ENCODE data around the gene POP5. TPM values are rescaled to one million over a fixed set of nuclear protein-coding genes. Genes with fewer than 3 reads are reported as not detected.
"Not testable (repeated sequence)": the region's sequence is repeated elsewhere in the genome, so short reads cannot be mapped to it uniquely, and the experiment has no call there.

The POP5 gene
- 10 to 100 TPM; 19.6 to 28.9 TPM for total RNA-seq
- long read RNA-seq, donor 1, partial matches to known transcripts: 0 of 7 reads
- long read RNA-seq, donor 1, other reads (novel, unspliced or antisense): 0 of 7 reads
- long read RNA-seq, donor 2, transcript POP5-202 (5 exons, 801 nt): major isoform, 8 of 16 reads
- long read RNA-seq, donor 2, partial matches to known transcripts: 0 of 16 reads
- long read RNA-seq, donor 2, other reads (novel, unspliced or antisense): 2 of 16 reads

DNA sequence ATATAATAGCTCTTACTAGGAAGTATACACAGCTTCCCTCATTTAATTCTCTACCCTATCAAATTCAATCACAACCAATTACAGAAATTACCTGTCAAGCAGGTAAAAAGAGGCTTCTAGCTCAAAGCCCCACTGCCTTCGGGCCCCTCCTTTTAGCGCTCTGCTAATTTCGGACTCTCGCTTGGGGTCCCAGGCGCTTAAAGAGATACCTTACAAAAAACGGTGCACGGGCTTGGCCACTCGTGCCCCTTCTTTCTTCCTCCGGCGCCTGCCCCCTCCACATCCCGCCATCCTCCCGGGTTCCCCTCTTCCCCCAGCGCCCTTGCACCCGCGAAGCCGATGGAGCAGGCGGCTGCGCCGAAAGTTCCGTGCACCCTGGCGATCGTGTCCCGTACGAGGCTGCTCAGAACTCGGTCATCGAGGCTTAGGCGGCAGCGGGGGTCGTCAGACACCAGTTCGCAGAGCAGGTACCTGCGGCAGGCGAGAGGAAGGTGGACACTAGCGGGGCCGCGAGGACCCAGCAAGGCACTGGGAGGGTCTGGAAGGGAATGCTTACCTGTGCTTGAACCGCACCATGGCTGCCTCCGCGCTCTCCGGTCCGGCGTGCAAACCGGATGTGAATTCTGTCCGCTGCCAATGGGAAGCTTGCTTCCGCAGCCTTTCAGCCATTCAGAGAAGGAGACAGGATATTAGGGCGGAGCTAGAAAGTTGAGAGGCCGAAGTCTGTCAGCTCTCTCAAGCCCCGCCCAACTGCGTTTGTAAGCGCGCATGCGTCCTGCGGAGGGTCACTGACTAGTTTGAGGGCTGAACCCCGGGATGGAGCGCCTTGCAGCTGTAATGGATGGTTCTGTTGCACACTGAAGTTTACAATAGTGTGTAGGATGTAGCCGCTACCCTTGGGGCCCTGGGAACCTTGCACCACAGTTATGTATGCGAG lies at the start of gene POP5:
TSS of gene POP5 (minus strand) at position 616 of the 937 bp plus-strand sequence. CDS start at position 576, 40 bp downstream.
- intact Hi-C loops (cut with DNase I): loop anchor here (5.0 kb wide), 4 partner anchors 66 to 526 kb away; partner anchors contain the start of gene UNC119B (in 1 of the 2)
- DNase-seq (ENCODE audit: low spot score): peak; percentile 98

DNA sequence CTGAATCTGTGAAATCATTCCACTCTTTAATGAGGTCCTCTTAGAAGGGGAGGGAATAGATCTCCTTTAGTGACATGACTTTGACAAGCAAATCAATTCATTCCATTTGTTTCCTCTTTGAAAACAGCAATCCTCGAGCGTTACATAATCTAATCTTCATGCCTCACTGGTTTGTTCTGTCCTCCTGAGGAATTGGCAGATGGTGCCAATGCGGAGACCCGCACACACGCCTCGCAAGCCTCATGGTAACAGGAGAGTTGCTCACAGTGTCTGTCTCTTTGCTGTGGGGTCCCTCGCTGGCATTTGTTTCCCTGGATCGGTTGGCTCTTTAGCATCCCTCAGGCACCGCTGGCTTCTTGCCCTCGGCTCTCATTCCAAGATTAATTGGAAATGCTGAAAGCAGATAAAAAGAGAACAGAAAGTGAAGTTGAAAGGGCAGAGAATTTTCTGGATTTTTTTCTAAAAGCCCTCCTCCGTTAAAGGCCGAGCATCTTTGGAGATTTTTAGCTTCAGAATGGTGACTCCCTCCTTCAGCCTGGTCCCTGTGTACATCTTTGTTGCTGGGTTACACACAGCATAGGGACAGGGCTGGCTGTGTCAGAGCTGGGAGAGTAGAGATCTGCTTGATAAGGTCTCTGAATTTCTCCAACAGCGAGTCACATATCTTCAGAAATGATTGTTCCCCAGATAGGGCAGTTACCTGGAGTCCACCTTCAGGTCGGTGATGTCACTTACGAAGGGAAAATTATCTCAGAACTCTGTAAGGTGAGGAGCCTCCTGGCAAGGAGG lies 49.1 kb upstream of the POP5 start:
- intact Hi-C loops (cut with DNase I): no loop called here
- no peak for DNase-seq (ENCODE audit: low spot score)

- intact Hi-C loops (cut with DNase I): no loop called here
- no peak for DNase-seq (ENCODE audit: low spot score)
Measured at GRCh38 chr12:120628919-120629318, 47.7 kb upstream of the POP5 start.

DNA sequence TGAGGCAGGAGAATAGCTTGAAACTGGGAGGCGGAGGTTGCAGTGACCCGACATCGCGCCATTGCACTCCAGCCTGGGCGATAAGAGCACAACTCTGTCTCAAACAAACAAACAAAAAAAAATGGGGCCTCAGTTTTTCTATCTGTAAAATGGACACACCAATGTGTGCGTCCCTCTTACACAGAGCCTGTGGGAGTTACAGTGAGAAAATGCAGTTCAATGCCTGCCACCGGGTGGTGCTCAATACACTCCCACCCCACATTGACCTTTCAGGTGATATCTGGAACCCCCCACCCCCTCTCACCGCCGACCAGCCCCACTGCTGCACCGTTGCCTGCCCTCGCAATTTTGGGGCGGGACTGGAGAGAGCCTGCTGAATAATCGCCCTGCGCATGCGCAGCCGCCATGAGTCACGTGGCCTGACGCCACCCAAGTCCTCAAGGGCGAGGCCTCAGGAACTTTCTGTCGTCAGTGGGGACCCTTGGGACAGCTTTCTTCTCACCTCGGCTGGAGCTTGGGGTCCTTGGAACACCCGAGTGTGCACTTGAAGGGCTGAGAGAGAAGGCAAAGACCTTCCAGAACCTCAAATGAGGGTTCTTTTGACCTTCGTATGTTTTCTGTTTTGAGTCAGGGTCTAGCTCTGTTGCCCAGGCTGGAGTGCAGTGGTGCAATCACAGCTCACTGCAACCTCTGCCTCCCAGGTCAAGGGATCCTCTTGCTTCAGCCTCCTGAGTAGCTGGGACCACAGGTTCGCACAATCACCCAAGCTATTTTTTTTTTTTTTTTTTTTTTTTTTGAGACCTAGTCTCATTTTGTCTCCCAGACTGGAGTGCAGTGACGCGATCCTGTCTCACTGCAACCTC lies 44.6 kb upstream of the POP5 start:
- DNase-seq (ENCODE audit: low spot score): no peak
- intact Hi-C loops (cut with DNase I): no loop called here

- DNase-seq (ENCODE audit: low spot score): no peak
- intact Hi-C loops (cut with DNase I): no loop called here
Measured at GRCh38 chr12:120620624-120621023, 39.4 kb upstream of the POP5 start.

DNA sequence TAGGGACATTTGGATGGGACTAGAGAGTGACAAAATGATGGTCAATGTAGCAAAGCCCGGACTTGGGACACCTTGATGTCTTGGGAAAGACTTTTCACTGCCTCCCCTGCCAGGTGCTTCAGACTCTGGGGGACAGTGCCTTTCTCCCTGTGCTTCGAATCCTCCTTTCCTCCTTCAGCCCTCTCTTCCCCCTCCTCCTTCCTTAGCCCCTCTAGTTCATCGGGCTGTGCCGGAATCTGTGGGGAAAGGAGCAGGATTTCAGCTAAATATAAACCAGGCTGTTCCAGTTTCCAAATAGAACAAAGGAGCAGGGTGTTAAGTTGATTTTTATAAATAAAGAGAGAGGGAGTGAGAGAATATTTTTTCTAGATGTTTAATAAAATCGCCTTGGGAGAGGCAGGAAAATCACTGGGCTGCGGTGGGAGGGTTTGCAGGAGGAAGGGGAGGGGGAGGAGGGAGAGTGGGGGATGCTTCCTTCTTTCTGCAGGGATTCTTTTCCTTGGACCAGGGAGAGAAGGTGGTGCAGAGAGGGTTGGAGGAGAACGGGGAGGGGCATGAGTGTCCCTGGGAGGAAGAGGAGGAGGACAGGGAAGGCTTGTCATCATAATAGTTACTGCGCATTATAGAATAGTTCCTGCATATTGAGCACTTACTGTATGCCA lies 37.9 kb upstream of the POP5 start:
- intact Hi-C loops (cut with DNase I): no loop called here
- DNase-seq (ENCODE audit: low spot score): no peak

DNA sequence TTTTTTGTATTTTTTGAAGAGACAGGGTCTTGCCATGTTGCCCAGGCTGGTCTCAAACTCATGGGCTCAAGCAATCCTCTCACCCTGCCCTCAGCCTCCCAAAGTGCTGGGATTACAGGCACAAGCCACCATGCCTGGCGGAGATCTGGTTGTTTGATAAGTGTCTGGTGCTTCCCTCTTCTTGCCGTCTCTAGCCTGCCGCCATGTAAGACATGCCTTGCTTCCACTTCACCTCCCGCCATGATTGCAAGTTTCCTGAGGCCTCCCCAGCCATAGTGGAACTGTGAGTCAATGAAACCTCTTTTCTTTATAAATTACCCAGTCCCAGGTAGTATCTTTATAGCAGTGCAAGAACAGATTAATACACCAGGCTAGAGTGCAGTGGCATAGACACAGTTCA lies 36.6 kb upstream of the POP5 start:
- intact Hi-C loops (cut with DNase I); DNase-seq (ENCODE audit: low spot score): not testable (repeated sequence)

DNA sequence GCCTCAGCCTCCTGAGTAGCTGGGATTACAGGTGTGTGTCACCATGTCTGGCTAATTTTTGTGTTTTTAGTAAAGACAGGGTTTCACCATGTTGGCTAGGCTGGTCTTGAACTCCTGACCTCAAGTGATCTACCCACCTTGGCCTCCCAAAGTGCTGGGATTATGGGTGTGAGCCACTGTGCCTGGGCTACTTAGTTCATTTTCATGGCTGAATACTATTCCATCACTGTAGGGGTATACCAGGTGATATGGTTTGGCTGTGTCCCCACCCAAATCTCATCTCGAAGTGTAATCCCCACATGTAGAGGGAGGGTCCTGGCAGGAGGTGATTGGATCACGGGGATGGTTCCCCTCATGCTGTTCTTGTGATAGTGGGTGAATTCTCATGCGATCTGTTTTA lies 36.0 kb upstream of the POP5 start:
- intact Hi-C loops (cut with DNase I); DNase-seq (ENCODE audit: low spot score): not testable (repeated sequence)

- intact Hi-C loops (cut with DNase I): no loop called here
- no peak for DNase-seq (ENCODE audit: low spot score)
Measured at GRCh38 chr12:120614848-120615247, 33.6 kb upstream of the POP5 start.

GRCh38 chr12:120611534-120611933 lies 30.3 kb upstream of the POP5 start:
- intact Hi-C loops (cut with DNase I); DNase-seq (ENCODE audit: low spot score): not testable (repeated sequence)

DNA sequence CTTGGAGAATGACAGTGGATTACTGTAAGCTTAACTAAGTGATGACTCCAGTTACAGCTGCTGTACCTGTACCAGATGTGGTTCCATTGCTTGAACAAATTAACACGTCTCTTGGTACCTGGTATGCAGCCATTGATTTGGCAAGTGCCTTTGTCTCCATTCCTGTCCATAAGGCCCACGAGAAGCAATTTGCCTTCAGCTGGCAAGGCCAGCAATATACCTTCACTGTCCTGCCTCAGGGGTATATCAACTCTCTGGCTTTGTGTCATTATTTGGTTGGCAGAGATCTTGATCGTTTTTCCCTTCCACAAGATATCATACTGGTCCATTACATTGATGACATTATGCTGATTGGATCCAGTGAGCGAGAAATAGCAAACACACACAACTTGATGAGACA lies 29.4 kb upstream of the POP5 start:
- intact Hi-C loops (cut with DNase I): no loop called here
- DNase-seq (ENCODE audit: low spot score): no peak

- intact Hi-C loops (cut with DNase I); DNase-seq (ENCODE audit: low spot score): not testable (repeated sequence)
Measured at GRCh38 chr12:120602416-120602815, 21.2 kb upstream of the POP5 start.

DNA sequence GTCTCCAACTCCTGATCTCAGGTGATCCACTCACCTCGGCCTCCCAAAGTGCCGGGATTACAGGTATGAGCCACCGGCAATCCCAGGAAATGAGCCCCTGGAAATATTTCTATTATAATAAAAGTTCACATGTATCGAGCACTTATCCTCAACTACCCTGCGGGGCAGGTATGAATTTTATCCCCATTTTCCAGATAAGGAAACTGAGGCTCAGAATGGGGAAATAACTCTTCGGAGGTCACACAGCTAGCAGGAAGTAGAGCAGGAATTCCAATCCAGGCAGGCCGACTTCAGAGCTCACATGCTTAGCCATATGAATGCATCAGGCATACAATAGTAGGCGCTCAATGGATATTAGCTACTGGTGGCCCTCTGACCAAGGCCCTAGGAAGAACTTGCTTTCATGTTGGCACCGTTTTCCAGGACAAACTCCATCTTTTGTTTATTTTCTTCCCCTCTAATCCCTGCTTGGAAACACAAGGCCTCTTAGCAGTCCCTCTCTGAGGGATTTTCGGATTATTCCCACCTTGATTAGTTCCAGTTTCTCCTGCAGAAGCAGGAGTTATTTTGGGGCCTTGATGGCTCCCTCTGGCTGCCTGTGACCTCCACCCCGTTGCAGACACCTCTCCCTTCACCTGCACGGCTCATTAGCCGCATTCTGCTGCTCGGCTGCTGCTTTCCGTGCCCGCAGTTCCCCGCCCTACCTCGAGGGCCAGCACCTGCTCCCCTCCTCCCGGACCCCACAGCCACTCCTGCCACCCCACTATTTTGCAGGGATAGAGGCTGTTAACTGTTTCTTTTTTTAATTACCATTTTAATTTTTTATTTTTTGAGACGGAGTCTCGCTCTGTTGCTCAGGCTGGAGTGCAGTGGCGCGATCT lies 18.7 kb upstream of the POP5 start:
- intact Hi-C loops (cut with DNase I): no loop called here
- DNase-seq (ENCODE audit: low spot score): no peak

DNA sequence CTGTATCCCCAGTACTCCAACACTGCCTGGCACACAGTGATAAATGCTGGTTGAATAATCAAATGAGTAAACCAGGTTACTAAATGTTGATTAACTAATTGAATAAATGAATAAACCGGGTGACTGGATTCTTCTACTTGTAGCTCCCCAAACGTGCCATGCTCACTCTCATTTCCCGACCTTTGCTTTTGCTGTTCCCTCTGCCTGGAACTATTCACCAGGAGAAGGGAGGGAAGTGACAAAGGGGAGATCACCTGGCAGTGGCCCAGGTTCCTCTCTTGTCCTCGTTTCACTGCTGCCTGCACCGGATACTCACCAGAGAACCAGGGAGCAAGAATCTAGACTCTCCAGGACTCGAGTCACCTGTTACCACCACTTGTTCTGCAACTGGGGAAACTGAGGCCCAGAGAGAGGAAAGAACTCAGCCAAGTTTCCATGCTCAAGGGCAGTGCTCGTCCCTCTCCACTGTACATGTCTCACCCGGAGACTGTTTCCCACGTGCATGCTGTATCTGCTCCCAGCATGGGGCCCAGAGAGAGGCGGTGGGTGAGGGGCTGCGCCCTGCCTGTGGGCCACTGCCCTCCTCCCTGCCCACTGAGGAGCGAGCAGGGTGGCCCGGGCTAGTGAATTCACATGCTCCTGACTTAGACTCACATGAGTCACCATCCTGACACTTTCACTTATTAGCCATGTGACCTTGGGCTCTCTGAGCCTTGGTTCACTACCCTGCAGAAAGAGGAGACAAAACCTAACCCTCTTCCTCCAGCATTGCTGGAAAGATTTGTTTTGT lies 17.7 kb upstream of the POP5 start:
- intact Hi-C loops (cut with DNase I): no loop called here
- no peak for DNase-seq (ENCODE audit: low spot score)

GRCh38 chr12:120597861-120598260 lies 16.7 kb upstream of the POP5 start:
- intact Hi-C loops (cut with DNase I): no loop called here
- DNase-seq (ENCODE audit: low spot score): peak; percentile 34

GRCh38 chr12:120596901-120597300 lies 15.7 kb upstream of the POP5 start:
- intact Hi-C loops (cut with DNase I): no loop called here
- peak; percentile 34 for DNase-seq (ENCODE audit: low spot score)

Measured in posterior vena cava (tissue), 2 donors.